CD14-positive monocyte (primary cell): ENCODE measurements around the gene ZNF281. TPM values are rescaled to one million over a fixed set of nuclear protein-coding genes. Genes with fewer than 3 reads are reported as not detected.

Source experiments
- DNase-seq, 3 donors: peaks; one replicate each; pipeline ENCODE4 v3.0.0-alpha.2; 2011 to 2022
- H2AFZ ChIP-seq: 2 replicates; pipeline ENCODE4 v1.6.0; 2012; ENCODE audit warnings: mild to moderate bottlenecking, low read depth, low read length, inconsistent platforms; ENCODE audit not compliant: insufficient read depth, poor library complexity, severe bottlenecking
- H3K27ac ChIP-seq, 2 donors: 1 replicate in 1 of 2; 2 replicates in 1 of 2; pipeline ENCODE4 v1.5.1; 2012 to 2013; ENCODE audit warnings: low read length in 2 of 2, control low read depth in 1 of 2, inconsistent platforms in 1 of 2, low read depth in 1 of 2, mild to moderate bottlenecking in 1 of 2
- H3K27me3 ChIP-seq, 2 donors: one replicate each; pipeline versions ENCODE4 v1.6.0 to v1.6.1; 2011 to 2013; ENCODE audit warnings: low read length in 2 of 2; ENCODE audit not compliant: control insufficient read depth in 2 of 2, insufficient read depth in 2 of 2
- H3K36me3 ChIP-seq, 2 donors: replicated peaks in 1 of 2; 1 replicate in 1 of 2; 2 replicates in 1 of 2; pipeline versions ENCODE4 v1.5.1 to v1.6.1; 2012 to 2013; ENCODE audit warnings: low read length in 2 of 2, control low read depth in 1 of 2, inconsistent platforms in 1 of 2, mild to moderate bottlenecking in 1 of 2; ENCODE audit not compliant: insufficient read depth in 2 of 2, control insufficient read depth in 1 of 2
- H3K4me1 ChIP-seq, 2 donors: 1 replicate in 1 of 2; 2 replicates in 1 of 2; pipeline versions ENCODE4 v1.5.1 to v1.6.1; 2012 to 2013; ENCODE audit warnings: low read length in 2 of 2, control low read depth in 1 of 2, inconsistent platforms in 1 of 2, mild to moderate bottlenecking in 1 of 2, moderate library complexity in 1 of 2; ENCODE audit not compliant: insufficient read depth in 2 of 2, control insufficient read depth in 1 of 2
- H3K4me2 ChIP-seq: replicated peaks from 2 replicates; pipeline ENCODE3; 2012; ENCODE audit warnings: low read length, moderate library complexity, mild to moderate bottlenecking; ENCODE audit not compliant: poor library complexity, severe bottlenecking; ENCODE audit errors: extremely low read depth
- H3K4me3 ChIP-seq, 3 experiments: fragments of 200-600 bp in 1 of 3; sonication (generic) in 1 of 3; replicated peaks in 1 of 3; 1 replicate in 2 of 3; 2 replicates in 1 of 3; pipeline ENCODE4 v1.5.1; 2011 to 2013; ENCODE audit warnings: low read length in 3 of 3, mild to moderate bottlenecking in 3 of 3, control low read depth in 2 of 3, low read depth in 2 of 3, inconsistent platforms in 1 of 3, moderate library complexity in 1 of 3
- H3K79me2 ChIP-seq: 2 replicates; pipeline ENCODE4 v1.6.0; 2012; ENCODE audit warnings: mild to moderate bottlenecking, control low read depth, inconsistent platforms, low read length, moderate library complexity; ENCODE audit not compliant: insufficient read depth
- H3K9ac ChIP-seq: 2 replicates; pipeline ENCODE4 v1.6.0; 2017; ENCODE audit warnings: low read length, mild to moderate bottlenecking; ENCODE audit not compliant: insufficient read depth, poor library complexity, severe bottlenecking
- H3K9me3 ChIP-seq, 2 donors: replicated peaks in 1 of 2; 1 replicate in 1 of 2; 2 replicates in 1 of 2; pipeline versions ENCODE4 v1.5.1 to v1.6.1; 2012 to 2013; ENCODE audit warnings: low read length in 2 of 2, control low read depth in 1 of 2; ENCODE audit not compliant: control insufficient read depth in 1 of 2, insufficient read depth in 1 of 2
- H4K20me1 ChIP-seq: 2 replicates; pipeline ENCODE4 v1.6.0; 2012; ENCODE audit warnings: mild to moderate bottlenecking, low read length, control low read depth, moderate library complexity; ENCODE audit not compliant: insufficient read depth
- H3K27ac Mint-ChIP-seq, 7 donors: one replicate each; pipeline ENCODE4 v1.8.0; 2020; ENCODE audit warnings: mild to moderate bottlenecking in 7 of 7, mixed read lengths in 7 of 7, moderate library complexity in 6 of 7, inconsistent platforms in 2 of 7
- H3K27me3 Mint-ChIP-seq, 3 donors: one replicate each; pipeline ENCODE4 v1.8.0; 2021 to 2022; ENCODE audit warnings: low read depth in 3 of 3, mild to moderate bottlenecking in 3 of 3, mixed read lengths in 3 of 3, moderate library complexity in 3 of 3, inconsistent platforms in 1 of 3
- H3K36me3 Mint-ChIP-seq, 2 donors: one replicate each; pipeline ENCODE4 v1.8.0; 2020; ENCODE audit warnings: mixed read lengths in 2 of 2, inconsistent platforms in 1 of 2, mild to moderate bottlenecking in 1 of 2
- H3K4me1 Mint-ChIP-seq: one replicate; pipeline ENCODE4 v1.8.0; 2020; ENCODE audit warnings: mild to moderate bottlenecking, mixed read lengths
- H3K4me3 Mint-ChIP-seq, 2 donors: one replicate each; pipeline ENCODE4 v1.8.0; 2020; ENCODE audit warnings: mild to moderate bottlenecking in 2 of 2, mixed read lengths in 2 of 2, moderate library complexity in 1 of 2
- H3K9me3 Mint-ChIP-seq, 7 donors: one replicate each; pipeline ENCODE4 v1.8.0; 2020 to 2022; ENCODE audit warnings: mixed read lengths in 7 of 7, mild to moderate bottlenecking in 6 of 7, moderate library complexity in 6 of 7, inconsistent platforms in 2 of 7
- WGBS: methylation state at CpG from one replicate; pipeline ENCODE4 v1.1.5; 2013; ENCODE audit warnings: missing lambda C conversion rate; ENCODE audit not compliant: insufficient coverage; 5-methylcytosine and 5-hydroxymethylcytosine counted together
- intact Hi-C, 2 donors: fragments of 100-400 bp; cut with micrococcal nuclease; formaldehyde crosslinking; loops; one replicate each; pipeline versions ENCODE4 v1.15.0 to v1.15.1; 2023
- polyA plus RNA-seq, 3 donors: library from polyadenylated mRNA; depleted of rRNA in 1 of 3; unstranded in 2 of 3; stranded (reverse) in 1 of 3; fragments of 300-500 nt in 2 of 3; fragments of >200 nt in 1 of 3; fragmentation: Illumina TruSeq in 2 of 3; gene quantifications; 1 replicate in 2 of 3; 2 replicates in 1 of 3; pipeline ENCODE4 v1.2.3, GENCODE V29; 2012 to 2021
- TF ChIP-seq, protein P1 (sequence below): fragments of 200-600 bp; IDR thresholded peaks from one replicate; pipeline ENCODE4 v1.8.0; 2022; ENCODE audit warnings: antibody characterized with exemption, mild to moderate bottlenecking

ZNF281 gene
- polyA plus RNA-seq, 3 donors: 10.5 to 30.6 (median 26.6) TPM

DNA sequence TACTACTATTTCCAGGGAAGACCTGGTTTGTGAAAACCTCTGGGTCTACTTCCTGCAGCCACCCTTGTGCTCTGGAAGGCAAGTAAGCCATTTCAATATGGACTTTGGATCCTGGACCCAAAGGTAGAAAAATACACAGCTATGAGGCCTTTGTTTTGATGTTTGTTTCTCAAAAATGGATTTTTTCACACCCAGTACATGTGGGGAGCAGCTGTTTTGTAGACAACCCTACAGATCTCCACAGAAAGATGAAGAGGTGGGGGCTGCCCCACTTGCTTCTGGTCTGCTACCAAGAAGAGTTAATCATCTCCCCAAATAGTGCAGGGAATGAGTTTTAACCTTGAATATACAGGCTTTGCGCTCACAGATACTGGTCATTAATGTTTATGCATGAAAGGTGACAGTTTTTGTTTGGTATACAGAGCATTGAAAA is 29.2 kb downstream of the ZNF281 start:
- intact Hi-C loops: no loop called here
- Mint-ChIP-seq H3K27me3 (peaks cover 0 to 2% (median 0%) of the 10 kb centered on the region in 3 donors), H3K27ac (no peak overlapping the region), H3K9me3 (no peaks in the 10 kb centered on the region), H3K4me1 (peaks cover 3% of the 10 kb centered on the region), H3K36me3 (no peaks in the 10 kb centered on the region), H3K4me3 (no peak overlapping the region)
- H3K4me1 ChIP-seq: peaks cover 0 to 5% of the 10 kb centered on the region in 2 donors
- H4K20me1 ChIP-seq: no peaks in the 10 kb centered on the region
- no CpG with 5 or more reads among the region's 1 CpG for WGBS
- no peak overlapping the region for H2AFZ ChIP-seq
- H3K27me3 ChIP-seq: no peaks in the 10 kb centered on the region
- H3K36me3 ChIP-seq: no peaks in the 10 kb centered on the region
- no peak overlapping the region for H3K9ac ChIP-seq
- no peak for DNase-seq
- H3K4me2 ChIP-seq: no peak overlapping the region
- H3K79me2 ChIP-seq: no peaks in the 10 kb centered on the region
- no peak overlapping the region for H3K4me3 ChIP-seq
- H3K27ac ChIP-seq: no peak overlapping the region
- TF ChIP-seq, protein P1, sequence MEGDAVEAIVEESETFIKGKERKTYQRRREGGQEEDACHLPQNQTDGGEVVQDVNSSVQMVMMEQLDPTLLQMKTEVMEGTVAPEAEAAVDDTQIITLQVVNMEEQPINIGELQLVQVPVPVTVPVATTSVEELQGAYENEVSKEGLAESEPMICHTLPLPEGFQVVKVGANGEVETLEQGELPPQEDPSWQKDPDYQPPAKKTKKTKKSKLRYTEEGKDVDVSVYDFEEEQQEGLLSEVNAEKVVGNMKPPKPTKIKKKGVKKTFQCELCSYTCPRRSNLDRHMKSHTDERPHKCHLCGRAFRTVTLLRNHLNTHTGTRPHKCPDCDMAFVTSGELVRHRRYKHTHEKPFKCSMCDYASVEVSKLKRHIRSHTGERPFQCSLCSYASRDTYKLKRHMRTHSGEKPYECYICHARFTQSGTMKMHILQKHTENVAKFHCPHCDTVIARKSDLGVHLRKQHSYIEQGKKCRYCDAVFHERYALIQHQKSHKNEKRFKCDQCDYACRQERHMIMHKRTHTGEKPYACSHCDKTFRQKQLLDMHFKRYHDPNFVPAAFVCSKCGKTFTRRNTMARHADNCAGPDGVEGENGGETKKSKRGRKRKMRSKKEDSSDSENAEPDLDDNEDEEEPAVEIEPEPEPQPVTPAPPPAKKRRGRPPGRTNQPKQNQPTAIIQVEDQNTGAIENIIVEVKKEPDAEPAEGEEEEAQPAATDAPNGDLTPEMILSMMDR: no peak
- H3K9me3 ChIP-seq: no peaks in the 10 kb centered on the region

GRCh38 chr1:200379940-200380588 is 29.8 kb downstream of the ZNF281 start:
- no peak overlapping the region for H3K4me3 ChIP-seq
- intact Hi-C loops: no loop called here
- no peak overlapping the region for H3K4me2 ChIP-seq
- no peaks in the 10 kb centered on the region for H3K36me3 ChIP-seq
- Mint-ChIP-seq H3K27me3 (peaks cover 0 to 2% (median 0%) of the 10 kb centered on the region in 3 donors), H3K36me3 (no peaks in the 10 kb centered on the region), H3K9me3 (no peaks in the 10 kb centered on the region), H3K4me3 (no peak overlapping the region), H3K4me1 (peaks cover 3% of the 10 kb centered on the region), H3K27ac (no peak overlapping the region)
- DNase-seq: no peak
- H4K20me1 ChIP-seq: no peaks in the 10 kb centered on the region
- TF ChIP-seq, protein P1: no peak
- H3K27ac ChIP-seq: no peak overlapping the region
- peaks cover 0 to 5% of the 10 kb centered on the region in 2 donors for H3K4me1 ChIP-seq
- no peak overlapping the region for H2AFZ ChIP-seq
- H3K79me2 ChIP-seq: no peaks in the 10 kb centered on the region
- 90% methylated on average over 2 of the region's 3 CpGs for WGBS
- H3K9ac ChIP-seq: no peak overlapping the region
- no peaks in the 10 kb centered on the region for H3K27me3 ChIP-seq
- H3K9me3 ChIP-seq: no peaks in the 10 kb centered on the region
